SK-N-MC (cell line): ENCODE measurements around the gene PPIP5K2.

Experiments
- DNase-seq: peaks from one replicate; pipeline ENCODE4 v3.0.0-alpha.2; 2011; ENCODE audit warnings: low read depth, low spot score
- H3K27ac ChIP-seq: fragments of 200-600 bp; sonication (generic); 2 replicates; pipeline ENCODE4 v1.5.1; 2016; ENCODE audit warnings: mixed run types
- H3K36me3 ChIP-seq: fragments of 200-600 bp; sonication (generic); 2 replicates; pipeline ENCODE4 v1.6.1; 2017; ENCODE audit warnings: antibody characterized with exemption, low read length, mixed read lengths; ENCODE audit not compliant: insufficient read depth
- H3K4me3 ChIP-seq: fragments of 200-600 bp; sonication (generic); 2 replicates; pipeline ENCODE4 v1.5.1; 2016
- H3K9ac ChIP-seq: fragments of 200-600 bp; sonication (generic); 2 replicates; pipeline ENCODE4 v1.8.0; 2017; ENCODE audit warnings: mixed run types, mixed read lengths; ENCODE audit not compliant: insufficient read length
- H3K9me3 ChIP-seq: fragments of 200-600 bp; sonication (generic); 2 replicates; pipeline ENCODE4 v1.6.1; 2017; ENCODE audit warnings: low read depth, mild to moderate bottlenecking, antibody characterized with exemption, low read length, moderate library complexity, mixed read lengths
- EZH2 ChIP-seq: fragments of 200-600 bp; sonication (generic); IDR thresholded peaks from one replicate; pipeline ENCODE4 v1.6.1; 2017; ENCODE audit warnings: antibody characterized with exemption
- FOXP2 ChIP-seq: optimal IDR thresholded peaks from 2 replicates; pipeline ENCODE3; 2011; ENCODE audit warnings: mild to moderate bottlenecking, moderate library complexity; ENCODE audit not compliant: insufficient read depth; ENCODE audit errors: extremely low read length, control extremely low read depth
- POLR2AphosphoS5 ChIP-seq: IDR thresholded peaks from 2 replicates; pipeline ENCODE4 v1.6.1; 2012; ENCODE audit warnings: mild to moderate bottlenecking, low read depth, low read length, borderline replicate concordance

The PPIP5K2 gene

DNA sequence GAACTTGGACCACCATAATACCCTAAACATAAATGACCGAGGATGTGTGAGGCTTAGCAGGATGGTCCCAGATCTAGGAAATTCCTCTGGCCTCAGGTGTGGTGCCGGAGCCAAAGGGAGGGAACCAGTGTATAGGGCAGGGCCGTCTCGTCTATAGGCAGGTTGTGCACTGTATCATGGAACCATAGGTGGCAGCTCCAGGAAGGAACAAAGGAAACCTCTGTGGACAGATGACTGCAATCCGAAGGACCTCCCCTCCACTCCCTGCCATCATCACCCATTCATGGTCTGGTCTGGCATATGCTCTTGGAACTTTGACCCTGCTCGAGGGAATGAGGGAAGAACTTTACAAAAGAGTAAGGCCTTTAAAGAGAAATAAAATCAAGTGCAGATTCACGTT is 135.6 kb downstream of the PPIP5K2 start:
- DNase-seq: no peak
- H3K9me3 ChIP-seq: no peaks in the 10 kb centered on the region
- no peak overlapping the region for H3K4me3 ChIP-seq
- TF ChIP-seq FOXP2: no peak
- TF ChIP-seq POLR2AphosphoS5: no peak
- TF ChIP-seq EZH2: no peak
- no peak overlapping the region for H3K27ac ChIP-seq
- no peaks in the 10 kb centered on the region for H3K36me3 ChIP-seq
- no peak overlapping the region for H3K9ac ChIP-seq

DNA sequence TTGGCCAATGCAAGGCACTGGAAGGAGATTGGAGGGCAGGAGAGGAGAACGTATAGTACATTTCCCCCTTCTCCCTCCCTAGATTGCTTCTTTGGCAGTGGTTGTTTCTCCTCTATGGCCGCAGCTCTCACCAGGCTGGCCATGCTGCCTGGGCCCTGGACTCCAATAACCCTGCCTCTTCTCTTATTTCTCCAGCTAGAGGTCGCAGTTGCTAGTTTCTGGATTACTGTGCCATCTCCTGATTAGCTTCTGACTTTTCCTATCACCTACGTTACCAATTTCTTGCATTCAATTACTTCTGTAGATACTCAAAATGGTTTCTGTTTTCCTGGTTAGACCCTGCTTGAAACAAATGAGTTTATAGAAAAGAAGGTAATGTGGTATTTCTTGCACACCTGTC is 136.1 kb downstream of the PPIP5K2 start:
- H3K4me3 ChIP-seq: no peak overlapping the region
- TF ChIP-seq POLR2AphosphoS5: no peak
- no peak for TF ChIP-seq EZH2
- TF ChIP-seq FOXP2: no peak
- H3K9ac ChIP-seq: no peak overlapping the region
- no peaks in the 10 kb centered on the region for H3K9me3 ChIP-seq
- no peaks in the 10 kb centered on the region for H3K36me3 ChIP-seq
- DNase-seq: no peak
- H3K27ac ChIP-seq: no peak overlapping the region

DNA sequence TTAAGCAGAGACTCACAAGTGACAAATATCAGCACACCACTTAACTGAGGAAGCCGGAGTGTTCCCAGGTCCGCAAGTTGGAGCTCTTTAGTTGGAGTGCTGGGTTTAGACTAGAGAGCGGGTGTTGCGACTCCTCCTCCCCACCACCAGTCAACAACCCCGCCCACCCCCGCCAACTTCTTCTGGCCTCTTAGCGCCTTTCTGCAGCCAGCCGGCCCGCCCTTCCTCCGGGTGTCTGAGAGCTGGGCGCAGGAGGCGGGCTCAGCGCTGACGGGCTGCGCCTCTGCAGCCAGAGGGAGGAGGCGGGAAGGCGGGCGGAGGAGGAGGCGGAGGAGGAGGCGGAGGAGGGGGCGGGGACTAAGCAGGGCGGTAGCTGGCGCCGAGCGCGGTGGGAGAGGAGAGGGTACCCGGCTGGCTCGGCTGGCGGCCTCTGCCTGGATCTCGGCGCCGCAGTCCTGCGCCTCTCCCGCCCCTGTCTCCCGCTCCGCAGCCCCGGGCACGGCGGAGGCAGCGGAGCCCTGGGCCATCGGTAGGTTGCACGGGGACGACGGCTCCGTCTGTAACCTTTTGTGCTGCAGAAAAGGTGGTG is 138.4 kb downstream of the PPIP5K2 start, which contains the start of gene MACIR:
MACIR (plus strand) TSS at position 396 of the 589 bp plus-strand sequence. CDS start 17,157 bp downstream, outside the sequence.
- DNase-seq: peak; percentile 81
- H3K36me3 ChIP-seq: no peaks in the 10 kb centered on the region
- peak within 1 kb of the TSS; percentile 69; the same call in 1 of the 2 replicates for H3K27ac ChIP-seq
- peak within 1 kb of the TSS; percentile 89 for H3K4me3 ChIP-seq
- peak within 1 kb of the TSS; percentile 85 for H3K9ac ChIP-seq
- H3K9me3 ChIP-seq: no peaks in the 10 kb centered on the region
- TF ChIP-seq POLR2AphosphoS5: peak; percentile 89
- TF ChIP-seq EZH2: no peak
- peak; percentile 21 for TF ChIP-seq FOXP2

DNA sequence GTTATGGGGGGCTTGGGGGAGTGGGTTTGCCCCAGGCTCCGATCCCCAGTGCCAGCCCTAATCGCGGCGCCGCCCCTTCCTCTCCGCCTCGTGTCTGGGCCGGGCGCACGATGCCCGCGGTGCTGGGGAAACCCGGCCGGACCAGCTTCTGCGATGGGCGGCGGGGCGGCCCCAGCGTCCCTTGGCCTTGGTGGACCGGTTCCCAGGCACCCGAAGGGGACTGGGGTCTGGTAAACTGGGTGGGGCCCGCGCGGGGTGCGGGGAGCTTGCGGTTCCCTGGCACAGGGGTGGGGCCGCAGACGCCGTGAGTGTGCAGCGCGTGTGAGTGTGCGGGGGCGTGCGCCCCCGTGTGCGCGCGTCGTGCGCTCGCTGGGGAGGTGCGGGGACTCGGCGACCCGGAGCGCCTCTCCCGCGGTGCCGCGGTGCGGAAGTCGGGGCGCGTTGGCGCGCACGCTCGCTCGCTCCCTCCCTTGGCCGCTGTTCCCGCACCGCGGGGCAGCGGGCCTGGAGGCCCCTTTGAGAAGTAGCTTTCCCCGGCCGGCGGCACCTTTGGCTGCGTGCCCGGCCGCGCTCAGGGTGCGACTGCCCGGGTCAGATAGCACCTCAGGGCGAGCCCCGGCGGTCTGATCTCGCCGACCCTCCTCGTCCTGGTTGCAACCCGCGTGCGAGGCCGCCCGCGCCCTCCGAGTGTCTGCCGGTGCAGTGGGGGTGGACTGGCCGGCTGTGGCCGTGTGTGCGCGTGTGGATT is 139.0 kb downstream of the PPIP5K2 start:
- DNase-seq: no peak
- peak overlapping the region; percentile 69; the same call in 1 of the 2 replicates for H3K27ac ChIP-seq

DNA sequence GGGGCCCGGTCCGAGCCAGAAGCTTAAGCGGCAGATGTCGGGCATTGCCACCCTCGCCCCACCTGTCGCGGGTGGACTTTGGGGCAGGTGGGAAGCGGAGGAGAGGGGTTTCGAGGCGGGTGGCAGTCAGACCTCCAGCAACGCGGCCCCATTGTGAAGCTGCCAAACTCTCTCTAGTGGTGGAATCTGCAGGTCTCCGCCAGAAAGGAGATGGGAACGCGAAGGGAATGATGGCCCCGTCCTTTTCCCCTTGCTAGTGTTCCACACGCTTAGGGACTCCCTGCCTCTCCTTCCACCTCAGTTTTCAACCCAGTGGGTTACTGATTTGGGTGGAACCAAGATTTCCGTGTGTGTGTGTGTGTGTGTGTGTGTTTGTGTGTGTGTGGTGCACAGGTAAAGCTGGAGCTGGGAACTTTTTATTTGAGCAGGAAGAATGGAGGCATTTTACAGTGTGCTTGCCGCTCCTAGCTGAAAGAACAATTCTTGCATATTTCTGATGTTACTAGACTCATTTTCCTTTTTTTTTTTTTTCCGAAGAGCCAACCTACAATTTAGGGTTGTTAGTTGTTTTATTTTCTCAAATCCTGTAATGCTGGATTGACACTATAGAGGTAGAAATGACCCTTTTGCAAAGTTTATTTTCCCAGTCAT is 139.7 kb downstream of the PPIP5K2 start:
- peak overlapping the region; percentile 53; the same call in 1 of the 2 replicates for H3K27ac ChIP-seq
- TF ChIP-seq EZH2 (no peak), POLR2AphosphoS5 (no peak), FOXP2 (no peak)
- H3K9ac ChIP-seq: peak overlapping the region; percentile 85
- H3K9me3 ChIP-seq: no peaks in the 10 kb centered on the region
- peak overlapping the region; percentile 89 for H3K4me3 ChIP-seq
- peak; percentile 24 for DNase-seq
- H3K36me3 ChIP-seq: 0 out of 2 replicates have a peak, but pooled peaks cover 5% of the 10 kb centered on the region

More for the DNA sequence above, 139.0 kb downstream of the PPIP5K2 start:
- no peaks in the 10 kb centered on the region for H3K36me3 ChIP-seq
- TF ChIP-seq EZH2: no peak
- no peak for TF ChIP-seq FOXP2
- TF ChIP-seq POLR2AphosphoS5: no peak
- H3K4me3 ChIP-seq: peak overlapping the region; percentile 89
- peak overlapping the region; percentile 85 for H3K9ac ChIP-seq
- H3K9me3 ChIP-seq: no peaks in the 10 kb centered on the region

DNA sequence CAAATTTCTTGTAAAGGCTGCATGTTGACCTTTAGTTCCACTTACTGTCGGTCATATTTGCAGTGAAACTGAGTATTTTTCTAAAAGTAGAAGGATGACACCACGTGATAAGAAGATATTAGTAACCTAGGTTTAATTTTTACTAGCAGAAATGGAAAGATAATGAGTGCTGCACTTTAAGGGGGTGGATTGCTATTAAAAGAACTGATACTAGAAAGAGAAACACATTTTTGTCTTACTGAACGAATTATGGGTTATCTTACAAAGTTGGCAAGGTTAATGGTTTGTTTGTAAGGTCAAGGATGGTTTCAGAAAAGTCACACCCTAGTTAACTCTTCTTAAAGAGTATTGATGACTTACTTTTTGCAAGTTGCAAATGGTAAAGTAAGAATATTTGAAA is 140.8 kb downstream of the PPIP5K2 start:
- peak overlapping the region; percentile 89 for H3K4me3 ChIP-seq

More for the DNA sequence above, 140.8 kb downstream of the PPIP5K2 start:
- Histone ChIP-seq H3K36me3 (peaks cover 16% of the 10 kb centered on the region; the same call in 1 of the 2 replicates), H3K9ac (no peak overlapping the region), H3K9me3 (no peaks in the 10 kb centered on the region), H3K27ac (no peak overlapping the region)
- no peak for TF ChIP-seq FOXP2
- TF ChIP-seq EZH2: no peak
- TF ChIP-seq POLR2AphosphoS5: no peak
- DNase-seq: no peak
